GM23338 (cell line): ENCODE data around the gene ZNF219. TPM values are rescaled to one million over a fixed set of nuclear protein-coding genes. Genes with fewer than 3 reads are reported as not detected.

Experiments used
- ATAC-seq: fragments of 200-7000 bp; cut with Tn5 transposase; 3 replicates; pipeline ENCODE4 v1.9.1; 2020
- DNase-seq: peaks from one replicate; pipeline ENCODE4 v3.0.0-alpha.2; 2015; ENCODE audit warnings: low spot score
- H2AFZ ChIP-seq: fragments of 200-600 bp; sonication (generic); 2 replicates; pipeline ENCODE4 v1.8.0; 2016; ENCODE audit warnings: antibody characterized with exemption, mild to moderate bottlenecking, moderate library complexity
- H3F3A ChIP-seq: fragments of 200-600 bp; sonication (generic); replicated peaks from 2 replicates; pipeline ENCODE4 v1.8.0; 2017; ENCODE audit warnings: antibody characterized with exemption, mixed run types, low read depth
- H3K27ac ChIP-seq: fragments of 200-600 bp; sonication (generic); 2 replicates; pipeline ENCODE4 v1.6.1; 2016; ENCODE audit warnings: low read depth
- H3K27me3 ChIP-seq: fragments of 200-600 bp; sonication (generic); 2 replicates; pipeline ENCODE4 v1.8.0; 2016; ENCODE audit warnings: mild to moderate bottlenecking, mixed run types, moderate library complexity; ENCODE audit not compliant: insufficient read depth
- H3K36me3 ChIP-seq: fragments of 200-600 bp; sonication (generic); 2 replicates; pipeline ENCODE4 v1.8.0; 2016; ENCODE audit warnings: mild to moderate bottlenecking; ENCODE audit not compliant: insufficient read depth
- H3K4me1 ChIP-seq: fragments of 200-600 bp; sonication (generic); 2 replicates; pipeline ENCODE4 v1.8.0; 2016; ENCODE audit warnings: mild to moderate bottlenecking, moderate library complexity; ENCODE audit not compliant: insufficient read depth
- H3K4me2 ChIP-seq: fragments of 200-600 bp; sonication (generic); 2 replicates; pipeline ENCODE4 v1.7.1; 2017; ENCODE audit warnings: mixed run types
- H3K4me3 ChIP-seq: fragments of 200-600 bp; sonication (generic); 2 replicates; pipeline ENCODE4 v1.6.1; 2016; ENCODE audit warnings: mixed run types
- H3K79me2 ChIP-seq: fragments of 200-600 bp; sonication (generic); replicated peaks from 2 replicates; pipeline ENCODE4 v1.8.0; 2017; ENCODE audit warnings: mild to moderate bottlenecking; ENCODE audit not compliant: insufficient read depth
- H3K9me2 ChIP-seq: fragments of 200-600 bp; sonication (generic); 2 replicates; pipeline ENCODE4 v1.8.0; 2017; ENCODE audit not compliant: insufficient read depth
- H4K20me1 ChIP-seq: fragments of 200-600 bp; sonication (generic); replicated peaks from 2 replicates; pipeline ENCODE4 v1.8.0; 2017; ENCODE audit warnings: mild to moderate bottlenecking; ENCODE audit not compliant: insufficient read depth
- H3K27ac Mint-ChIP-seq: 2 replicates; pipeline ENCODE4 v1.8.0; 2020; ENCODE audit warnings: inconsistent platforms, mild to moderate bottlenecking, moderate library complexity, mixed read lengths
- H3K27me3 Mint-ChIP-seq: 3 replicates; pipeline ENCODE4 v1.8.0; 2022; ENCODE audit warnings: low read depth, mild to moderate bottlenecking, moderate library complexity, mixed read lengths, inconsistent platforms; ENCODE audit not compliant: insufficient read depth, poor library complexity
- H3K36me3 Mint-ChIP-seq: 3 replicates; pipeline ENCODE4 v1.8.0; 2021; ENCODE audit warnings: low read depth, mild to moderate bottlenecking, inconsistent platforms, moderate library complexity, mixed read lengths
- H3K4me1 Mint-ChIP-seq: 3 replicates; pipeline ENCODE4 v1.8.0; 2020; ENCODE audit warnings: mild to moderate bottlenecking, inconsistent platforms, mixed read lengths
- H3K4me3 Mint-ChIP-seq: 3 replicates; pipeline ENCODE4 v1.8.0; 2021; ENCODE audit warnings: moderate library complexity, mild to moderate bottlenecking, inconsistent platforms, mixed read lengths
- H3K9me3 Mint-ChIP-seq: 3 replicates; pipeline ENCODE4 v1.8.0; 2020; ENCODE audit warnings: moderate library complexity, mild to moderate bottlenecking, inconsistent platforms, mixed read lengths
- POLR2AphosphoS5 ChIP-seq: IDR thresholded peaks from 2 replicates; pipeline ENCODE4 v1.6.1; 2016; ENCODE audit warnings: antibody characterized with exemption, low read depth
- polyA plus RNA-seq: library from polyadenylated mRNA; unstranded; fragments of >200 nt; fragmentation: Nextera tagmentation; extraction: Ambion mirVana; gene quantifications from 2 replicates; pipeline ENCODE4 v1.2.1, GENCODE V29; 2016
- total RNA-seq: library from RNA; depleted of rRNA; stranded (reverse); fragments of >200 nt; shearing (Covaris generic); gene quantifications from 2 replicates; pipeline ENCODE4 v1.2.3, GENCODE V29; 2014
- TF ChIP-seq, protein P1 (sequence below): IDR thresholded peaks from one replicate; pipeline ENCODE4 v1.6.1; 2018; ENCODE audit warnings: antibody characterized with exemption; ENCODE audit not compliant: unreplicated experiment
- TF ChIP-seq, protein P2 (sequence below): fragments of 250-450 bp; sonication (Bioruptor Pico); IDR thresholded peaks from 2 replicates; pipeline ENCODE4 v1.5.0; 2020; ENCODE audit warnings: mild to moderate bottlenecking, moderate library complexity

Gene ZNF219
- total and polyA plus RNA-seq, 2 experiments from 2014 or later: 37.7 to 153 TPM

DNA sequence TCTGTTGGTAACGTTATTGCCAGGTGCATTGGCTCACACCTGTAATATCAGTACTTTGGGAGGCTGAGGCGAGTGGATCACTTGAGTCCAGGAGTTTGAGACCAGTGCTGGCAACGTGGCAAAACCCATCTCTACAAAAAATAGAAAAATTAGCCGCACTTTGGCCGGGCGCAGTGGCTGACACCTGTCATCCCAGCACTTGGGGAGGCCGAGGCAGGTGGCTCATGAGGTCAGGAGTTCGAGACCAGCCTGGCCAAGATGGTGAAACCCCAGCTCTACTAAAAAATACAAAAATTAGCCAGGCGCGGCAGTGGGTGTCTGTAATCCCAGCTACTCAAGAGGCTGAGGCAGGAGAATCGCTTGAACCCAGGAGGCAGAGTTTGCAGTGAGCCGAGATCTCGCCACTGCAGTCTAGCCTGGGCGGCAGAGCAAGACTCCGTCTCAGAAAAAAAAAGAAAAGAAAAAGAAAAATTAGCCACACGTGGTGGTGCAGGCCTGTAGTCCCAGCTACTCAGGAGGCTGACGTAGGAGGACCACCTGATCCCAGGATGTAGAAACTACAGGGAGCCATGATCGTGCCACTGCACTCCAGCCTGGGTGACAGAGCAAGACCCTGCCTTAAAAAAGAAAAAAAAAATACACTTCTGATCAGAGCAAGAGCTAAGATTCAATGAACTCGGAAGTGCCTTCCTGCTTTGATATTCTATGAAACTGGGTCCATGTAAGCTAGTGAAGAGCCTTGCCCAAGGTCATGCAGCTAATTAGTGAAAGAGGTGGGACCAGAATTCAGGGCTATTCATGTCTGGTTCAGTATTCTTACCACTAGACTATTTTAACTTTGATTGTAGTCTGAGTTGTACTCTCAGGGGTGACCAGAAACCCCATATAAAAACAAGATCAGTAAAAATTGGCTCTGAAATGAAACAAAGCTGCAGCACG is 45.0 kb downstream of the ZNF219 start (continued):
- TF ChIP-seq, protein P1, sequence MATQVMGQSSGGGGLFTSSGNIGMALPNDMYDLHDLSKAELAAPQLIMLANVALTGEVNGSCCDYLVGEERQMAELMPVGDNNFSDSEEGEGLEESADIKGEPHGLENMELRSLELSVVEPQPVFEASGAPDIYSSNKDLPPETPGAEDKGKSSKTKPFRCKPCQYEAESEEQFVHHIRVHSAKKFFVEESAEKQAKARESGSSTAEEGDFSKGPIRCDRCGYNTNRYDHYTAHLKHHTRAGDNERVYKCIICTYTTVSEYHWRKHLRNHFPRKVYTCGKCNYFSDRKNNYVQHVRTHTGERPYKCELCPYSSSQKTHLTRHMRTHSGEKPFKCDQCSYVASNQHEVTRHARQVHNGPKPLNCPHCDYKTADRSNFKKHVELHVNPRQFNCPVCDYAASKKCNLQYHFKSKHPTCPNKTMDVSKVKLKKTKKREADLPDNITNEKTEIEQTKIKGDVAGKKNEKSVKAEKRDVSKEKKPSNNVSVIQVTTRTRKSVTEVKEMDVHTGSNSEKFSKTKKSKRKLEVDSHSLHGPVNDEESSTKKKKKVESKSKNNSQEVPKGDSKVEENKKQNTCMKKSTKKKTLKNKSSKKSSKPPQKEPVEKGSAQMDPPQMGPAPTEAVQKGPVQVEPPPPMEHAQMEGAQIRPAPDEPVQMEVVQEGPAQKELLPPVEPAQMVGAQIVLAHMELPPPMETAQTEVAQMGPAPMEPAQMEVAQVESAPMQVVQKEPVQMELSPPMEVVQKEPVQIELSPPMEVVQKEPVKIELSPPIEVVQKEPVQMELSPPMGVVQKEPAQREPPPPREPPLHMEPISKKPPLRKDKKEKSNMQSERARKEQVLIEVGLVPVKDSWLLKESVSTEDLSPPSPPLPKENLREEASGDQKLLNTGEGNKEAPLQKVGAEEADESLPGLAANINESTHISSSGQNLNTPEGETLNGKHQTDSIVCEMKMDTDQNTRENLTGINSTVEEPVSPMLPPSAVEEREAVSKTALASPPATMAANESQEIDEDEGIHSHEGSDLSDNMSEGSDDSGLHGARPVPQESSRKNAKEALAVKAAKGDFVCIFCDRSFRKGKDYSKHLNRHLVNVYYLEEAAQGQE: no peak
- TF ChIP-seq, protein P2, sequence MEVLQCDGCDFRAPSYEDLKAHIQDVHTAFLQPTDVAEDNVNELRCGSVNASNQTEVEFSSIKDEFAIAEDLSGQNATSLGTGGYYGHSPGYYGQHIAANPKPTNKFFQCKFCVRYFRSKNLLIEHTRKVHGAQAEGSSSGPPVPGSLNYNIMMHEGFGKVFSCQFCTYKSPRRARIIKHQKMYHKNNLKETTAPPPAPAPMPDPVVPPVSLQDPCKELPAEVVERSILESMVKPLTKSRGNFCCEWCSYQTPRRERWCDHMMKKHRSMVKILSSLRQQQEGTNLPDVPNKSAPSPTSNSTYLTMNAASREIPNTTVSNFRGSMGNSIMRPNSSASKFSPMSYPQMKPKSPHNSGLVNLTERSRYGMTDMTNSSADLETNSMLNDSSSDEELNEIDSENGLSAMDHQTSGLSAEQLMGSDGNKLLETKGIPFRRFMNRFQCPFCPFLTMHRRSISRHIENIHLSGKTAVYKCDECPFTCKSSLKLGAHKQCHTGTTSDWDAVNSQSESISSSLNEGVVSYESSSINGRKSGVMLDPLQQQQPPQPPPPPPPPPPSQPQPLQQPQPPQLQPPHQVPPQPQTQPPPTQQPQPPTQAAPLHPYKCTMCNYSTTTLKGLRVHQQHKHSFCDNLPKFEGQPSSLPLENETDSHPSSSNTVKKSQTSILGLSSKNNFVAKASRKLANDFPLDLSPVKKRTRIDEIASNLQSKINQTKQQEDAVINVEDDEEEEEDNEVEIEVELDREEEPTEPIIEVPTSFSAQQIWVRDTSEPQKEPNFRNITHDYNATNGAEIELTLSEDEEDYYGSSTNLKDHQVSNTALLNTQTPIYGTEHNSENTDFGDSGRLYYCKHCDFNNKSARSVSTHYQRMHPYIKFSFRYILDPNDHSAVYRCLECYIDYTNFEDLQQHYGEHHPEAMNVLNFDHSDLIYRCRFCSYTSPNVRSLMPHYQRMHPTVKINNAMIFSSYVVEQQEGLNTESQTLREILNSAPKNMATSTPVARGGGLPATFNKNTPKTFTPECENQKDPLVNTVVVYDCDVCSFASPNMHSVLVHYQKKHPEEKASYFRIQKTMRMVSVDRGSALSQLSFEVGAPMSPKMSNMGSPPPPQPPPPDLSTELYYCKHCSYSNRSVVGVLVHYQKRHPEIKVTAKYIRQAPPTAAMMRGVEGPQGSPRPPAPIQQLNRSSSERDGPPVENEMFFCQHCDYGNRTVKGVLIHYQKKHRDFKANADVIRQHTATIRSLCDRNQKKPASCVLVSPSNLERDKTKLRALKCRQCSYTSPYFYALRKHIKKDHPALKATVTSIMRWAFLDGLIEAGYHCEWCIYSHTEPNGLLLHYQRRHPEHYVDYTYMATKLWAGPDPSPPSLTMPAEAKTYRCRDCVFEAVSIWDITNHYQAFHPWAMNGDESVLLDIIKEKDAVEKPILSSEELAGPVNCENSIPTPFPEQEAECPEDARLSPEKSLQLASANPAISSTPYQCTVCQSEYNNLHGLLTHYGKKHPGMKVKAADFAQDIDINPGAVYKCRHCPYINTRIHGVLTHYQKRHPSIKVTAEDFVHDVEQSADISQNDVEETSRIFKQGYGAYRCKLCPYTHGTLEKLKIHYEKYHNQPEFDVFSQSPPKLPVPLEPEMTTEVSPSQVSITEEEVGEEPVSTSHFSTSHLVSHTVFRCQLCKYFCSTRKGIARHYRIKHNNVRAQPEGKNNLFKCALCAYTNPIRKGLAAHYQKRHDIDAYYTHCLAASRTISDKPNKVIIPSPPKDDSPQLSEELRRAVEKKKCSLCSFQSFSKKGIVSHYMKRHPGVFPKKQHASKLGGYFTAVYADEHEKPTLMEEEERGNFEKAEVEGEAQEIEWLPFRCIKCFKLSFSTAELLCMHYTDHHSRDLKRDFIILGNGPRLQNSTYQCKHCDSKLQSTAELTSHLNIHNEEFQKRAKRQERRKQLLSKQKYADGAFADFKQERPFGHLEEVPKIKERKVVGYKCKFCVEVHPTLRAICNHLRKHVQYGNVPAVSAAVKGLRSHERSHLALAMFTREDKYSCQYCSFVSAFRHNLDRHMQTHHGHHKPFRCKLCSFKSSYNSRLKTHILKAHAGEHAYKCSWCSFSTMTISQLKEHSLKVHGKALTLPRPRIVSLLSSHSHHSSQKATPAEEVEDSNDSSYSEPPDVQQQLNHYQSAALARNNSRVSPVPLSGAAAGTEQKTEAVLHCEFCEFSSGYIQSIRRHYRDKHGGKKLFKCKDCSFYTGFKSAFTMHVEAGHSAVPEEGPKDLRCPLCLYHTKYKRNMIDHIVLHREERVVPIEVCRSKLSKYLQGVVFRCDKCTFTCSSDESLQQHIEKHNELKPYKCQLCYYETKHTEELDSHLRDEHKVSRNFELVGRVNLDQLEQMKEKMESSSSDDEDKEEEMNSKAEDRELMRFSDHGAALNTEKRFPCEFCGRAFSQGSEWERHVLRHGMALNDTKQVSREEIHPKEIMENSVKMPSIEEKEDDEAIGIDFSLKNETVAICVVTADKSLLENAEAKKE (CRISPR knock-in tag): no peak

DNA sequence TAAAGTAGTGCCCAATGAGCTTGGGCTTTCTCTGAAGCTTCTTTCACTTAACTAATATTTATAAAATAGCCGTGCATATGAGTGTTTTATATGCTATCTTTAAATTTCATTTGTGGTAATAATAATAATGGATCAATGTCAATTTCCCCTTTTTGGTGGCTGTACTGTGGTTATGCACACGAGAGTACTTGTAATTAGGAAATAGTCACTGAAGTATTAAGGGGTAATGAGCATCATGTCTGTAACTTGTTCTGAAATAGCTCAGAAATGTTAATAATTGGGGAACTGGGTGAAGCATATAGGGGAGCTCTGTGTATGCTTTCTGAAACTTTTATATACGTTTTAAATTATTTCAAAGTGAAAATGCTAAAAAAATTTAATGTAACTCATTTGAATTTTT is 47.9 kb downstream of the ZNF219 start:
- H3K4me3 Mint-ChIP-seq: no peak overlapping the region
- H3K4me3 ChIP-seq: no peak overlapping the region
- H3K79me2 ChIP-seq: no peaks in the 10 kb centered on the region
- H3K36me3 ChIP-seq: no peaks in the 10 kb centered on the region
- H3K27ac ChIP-seq: no peak overlapping the region
- H3K27me3 ChIP-seq: no peaks in the 10 kb centered on the region
- H3K27ac Mint-ChIP-seq: no peak overlapping the region
- no peaks in the 10 kb centered on the region for H3K9me3 Mint-ChIP-seq
- no peak overlapping the region for H3K4me2 ChIP-seq
- peaks cover 4% of the 10 kb centered on the region; the same call in 1 of the 2 replicates for H3K4me1 ChIP-seq
- no peaks in the 10 kb centered on the region for H3F3A ChIP-seq
- H4K20me1 ChIP-seq: no peaks in the 10 kb centered on the region
- no peak for ATAC-seq
- no peak for DNase-seq
- H3K36me3 Mint-ChIP-seq: no peaks in the 10 kb centered on the region
- H3K27me3 Mint-ChIP-seq: peaks cover 2% of the 10 kb centered on the region
- H2AFZ ChIP-seq: no peak overlapping the region
- peaks cover 6% of the 10 kb centered on the region; the same call in 2 of the 3 replicates for H3K4me1 Mint-ChIP-seq
- H3K9me2 ChIP-seq: no peaks in the 10 kb centered on the region; the same call in 1 of the 2 replicates
- TF ChIP-seq POLR2AphosphoS5: no peak
- TF ChIP-seq, protein P2 (CRISPR knock-in tag): no peak
